Psoas muscle (tissue), 8 donors: ENCODE results near the gene HTRA2. TPM values are rescaled to one million over a fixed set of nuclear protein-coding genes. Genes with fewer than 3 reads are reported as not detected.

Source experiments
- ATAC-seq, 4 donors: fragments of 200-7000 bp; cut with Tn5 transposase; one replicate each; pipeline ENCODE4 v1.9.1; 2020; ENCODE audit warnings: moderate library complexity in 3 of 4, mild to moderate bottlenecking in 2 of 4
- DNase-seq, 2 donors: peaks; one replicate each; pipeline ENCODE4 v3.0.0-alpha.2; 2020
- H3K27ac ChIP-seq: fragments of 200-600 bp; one replicate; pipeline ENCODE4 v1.8.0; 2022
- H3K27me3 ChIP-seq, 3 donors: fragments of 200-600 bp in 1 of 3; one replicate each; pipeline versions ENCODE4 v1.6.1 to v1.8.0; 2013 to 2022; ENCODE audit warnings: low read length in 2 of 3, mild to moderate bottlenecking in 2 of 3, moderate library complexity in 1 of 3; ENCODE audit not compliant: insufficient read depth in 3 of 3
- H3K36me3 ChIP-seq, 2 donors: fragments of 200-600 bp in 1 of 2; one replicate each; pipeline versions ENCODE4 v1.6.1 to v1.8.0; 2013 to 2022; ENCODE audit warnings: low read depth in 1 of 2, mild to moderate bottlenecking in 1 of 2, moderate library complexity in 1 of 2; ENCODE audit not compliant: insufficient read depth in 1 of 2
- H3K4me1 ChIP-seq: fragments of 200-600 bp; one replicate; pipeline ENCODE4 v1.8.0; 2022
- H3K4me3 ChIP-seq: fragments of 200-600 bp; one replicate; pipeline ENCODE4 v1.8.0; 2022; ENCODE audit warnings: mild to moderate bottlenecking
- H3K9me3 ChIP-seq: fragments of 200-600 bp; one replicate; pipeline ENCODE4 v1.8.0; 2022
- WGBS, 3 donors: extraction: QIAGEN DNeasy Blood & Tissue Kit; methylation state at CpG; one replicate each; pipeline versions ENCODE4 v1.1.6 to v1.1.7; 2013; 5-methylcytosine and 5-hydroxymethylcytosine counted together
- intact Hi-C, 2 donors: fragments of 100-400 bp; cut with DNase I; formaldehyde crosslinking; loops; one replicate each; pipeline versions ENCODE4 v1.11.0 to v1.14.2; 2022
- polyA plus RNA-seq, 3 donors: library from polyadenylated mRNA; stranded (reverse); fragments of 200-250 nt; gene quantifications; one replicate each; pipeline ENCODE4 v1.2.3, GENCODE V29; 2013
- total RNA-seq, 4 donors: library from RNA; stranded (reverse); fragmentation: NEBNext Ultra II Directional in 2 of 4; extraction: Animal tissue kit (Norgen Biotek cat#: 25700) in 2 of 4; gene quantifications; one replicate each; pipeline versions ENCODE4 v1.2.1 to v1.2.4, GENCODE V29; 2021 to 2023
- TF ChIP-seq, protein P1 (sequence below): fragments of 200-600 bp; IDR thresholded peaks from one replicate; pipeline ENCODE4 v1.8.0; 2022; ENCODE audit warnings: antibody characterized with exemption
- donor health status: healthy with polysubstance abuse.
- donor health status: DM: no; HTN: no; CAD: no; lungs with moderate emphysema.
- donor health status: Bipolar disorder and iron deficiency.
- donor health status: healthy.
- donor health status: DM: yes; HTN: yes; CAD: no.
- donor health status: DM: no; HTN: no; CAD: no.
- donor health status: DM: no; HTN: no; CAD: no.
- donor health status: DM: yes; HTN: yes; CAD: no.

HTRA2 gene
- total and polyA plus RNA-seq, 7 donors: 23.0 to 54.4 (median 27.6) TPM

- Histone ChIP-seq H3K4me3 (no peak overlapping the region), H3K4me1 (no peaks in the 10 kb centered on the region), H3K27ac (no peak overlapping the region), H3K9me3 (no peaks in the 10 kb centered on the region), H3K27me3 (peaks cover 0 to 8% (median 2%) of the 10 kb centered on the region in 3 donors), H3K36me3 (no peaks in the 10 kb centered on the region)
- TF ChIP-seq, protein P1, sequence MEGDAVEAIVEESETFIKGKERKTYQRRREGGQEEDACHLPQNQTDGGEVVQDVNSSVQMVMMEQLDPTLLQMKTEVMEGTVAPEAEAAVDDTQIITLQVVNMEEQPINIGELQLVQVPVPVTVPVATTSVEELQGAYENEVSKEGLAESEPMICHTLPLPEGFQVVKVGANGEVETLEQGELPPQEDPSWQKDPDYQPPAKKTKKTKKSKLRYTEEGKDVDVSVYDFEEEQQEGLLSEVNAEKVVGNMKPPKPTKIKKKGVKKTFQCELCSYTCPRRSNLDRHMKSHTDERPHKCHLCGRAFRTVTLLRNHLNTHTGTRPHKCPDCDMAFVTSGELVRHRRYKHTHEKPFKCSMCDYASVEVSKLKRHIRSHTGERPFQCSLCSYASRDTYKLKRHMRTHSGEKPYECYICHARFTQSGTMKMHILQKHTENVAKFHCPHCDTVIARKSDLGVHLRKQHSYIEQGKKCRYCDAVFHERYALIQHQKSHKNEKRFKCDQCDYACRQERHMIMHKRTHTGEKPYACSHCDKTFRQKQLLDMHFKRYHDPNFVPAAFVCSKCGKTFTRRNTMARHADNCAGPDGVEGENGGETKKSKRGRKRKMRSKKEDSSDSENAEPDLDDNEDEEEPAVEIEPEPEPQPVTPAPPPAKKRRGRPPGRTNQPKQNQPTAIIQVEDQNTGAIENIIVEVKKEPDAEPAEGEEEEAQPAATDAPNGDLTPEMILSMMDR: no peak
- intact Hi-C loops: no loop called here
- DNase-seq (no peak), ATAC-seq (no peak)
- 45 to 47% (median 45%) methylated on average over 7 of the region's 7 CpGs for WGBS, 3 donors
Observed at GRCh38 chr2:74573747-74574562, 44.2 kb downstream of the HTRA2 start.

DNA sequence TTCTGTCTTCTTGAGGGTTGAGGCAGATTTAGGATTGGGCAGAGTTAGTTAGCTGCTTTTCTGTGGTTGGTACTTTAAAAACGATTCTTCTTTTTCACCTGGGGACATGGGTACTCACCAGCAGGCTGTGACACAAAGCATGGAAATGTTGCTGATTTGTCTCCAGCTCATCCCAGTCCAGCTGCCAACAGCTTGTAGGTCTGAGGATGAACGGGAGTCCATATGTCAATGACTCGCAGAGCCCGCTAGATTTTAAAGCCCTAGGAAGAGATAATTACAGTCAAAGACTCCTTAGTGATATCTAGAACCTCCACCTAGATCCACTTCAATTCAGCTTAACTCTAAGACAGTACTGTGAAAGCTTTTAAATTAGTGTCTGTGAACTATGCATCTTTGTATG is 45.6 kb downstream of the HTRA2 start:
- 75 to 82% (median 80%) methylated on average over 4 of the region's 4 CpGs for WGBS, 3 donors
- ATAC-seq: no peak
- Histone ChIP-seq H3K27me3 (peaks cover 0 to 8% (median 0%) of the 10 kb centered on the region in 3 donors), H3K4me3 (no peak overlapping the region), H3K36me3 (no peaks in the 10 kb centered on the region), H3K9me3 (no peaks in the 10 kb centered on the region), H3K4me1 (no peaks in the 10 kb centered on the region), H3K27ac (no peak overlapping the region)
- no peak for DNase-seq
- intact Hi-C loops: no loop called here
- TF ChIP-seq, protein P1: no peak

- H3K9me3 ChIP-seq: no peaks in the 10 kb centered on the region
Observed at GRCh38 chr2:74576211-74576862, 46.6 kb downstream of the HTRA2 start.

DNA sequence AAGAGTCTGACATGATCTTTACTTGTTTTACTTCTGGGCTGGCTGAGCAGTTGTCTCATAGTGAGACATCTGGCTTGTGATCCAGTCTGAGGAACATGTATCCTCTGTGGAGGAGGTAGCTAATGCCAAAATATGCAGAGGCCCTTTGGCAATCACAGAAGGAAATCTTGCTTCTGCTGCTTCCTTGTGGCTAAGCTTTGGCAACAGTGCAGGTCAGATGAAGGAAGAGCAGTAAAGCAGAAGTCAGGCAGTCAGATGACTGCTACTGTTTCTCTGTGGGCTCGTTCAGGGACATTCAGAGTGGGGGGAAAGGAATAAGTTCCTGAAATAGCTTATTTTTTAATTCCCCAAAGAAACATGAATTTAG is 47.1 kb downstream of the HTRA2 start:
- TF ChIP-seq, protein P1: no peak
- H3K27me3 ChIP-seq: peaks cover 0 to 2% (median 0%) of the 10 kb centered on the region in 3 donors
- no peaks in the 10 kb centered on the region for H3K36me3 ChIP-seq
- ATAC-seq (peak; percentile 44 to 74 (median 61)), DNase-seq (no peak)
- no peak overlapping the region for H3K4me3 ChIP-seq
- no peaks in the 10 kb centered on the region for H3K4me1 ChIP-seq
- H3K27ac ChIP-seq: no peak overlapping the region
- 26 to 32% (median 29%) methylated on average over 1 of the region's 1 CpG for WGBS, 3 donors
- no peaks in the 10 kb centered on the region for H3K9me3 ChIP-seq
- intact Hi-C loops: no loop called here

More at GRCh38 chr2:74576211-74576862, 46.6 kb downstream of the HTRA2 start:
- ATAC-seq (peak in 1 of 4 donors; percentile 10), DNase-seq (no peak)
- 70 to 79% (median 76%) methylated on average over 7 of the region's 7 CpGs for WGBS, 3 donors
- Histone ChIP-seq H3K36me3 (no peaks in the 10 kb centered on the region), H3K4me3 (no peak overlapping the region), H3K27me3 (peaks cover 0 to 2% (median 0%) of the 10 kb centered on the region in 3 donors), H3K4me1 (no peaks in the 10 kb centered on the region), H3K27ac (no peak overlapping the region)
- TF ChIP-seq, protein P1: no peak
- intact Hi-C loops: no loop called here
